NB4 (cell line): ENCODE measurements around the gene UBXN6.

Experiments used
- DNase-seq: peaks from one replicate; pipeline ENCODE4 v3.0.0; 2010; ENCODE audit warnings: low read depth
- H3K4me3 ChIP-seq: one replicate; pipeline ENCODE4 v1.5.1; 2011; ENCODE audit warnings: mild to moderate bottlenecking, low read depth, low read length, moderate library complexity
- CTCF ChIP-seq: IDR thresholded peaks from one replicate; pipeline ENCODE4 v1.5.1; 2012; ENCODE audit warnings: low read depth, low read length
- MAX ChIP-seq: IDR thresholded peaks from 2 replicates; pipeline ENCODE4 v1.6.1; 2011; ENCODE audit warnings: low read depth, low read length
- MYC ChIP-seq: IDR thresholded peaks from 2 replicates; pipeline ENCODE4 v1.6.1; 2011; ENCODE audit warnings: low read depth, low read length
- POLR2A ChIP-seq: IDR thresholded peaks from 2 replicates; pipeline ENCODE4 v1.6.1; 2011; ENCODE audit warnings: mild to moderate bottlenecking; ENCODE audit not compliant: insufficient read length; ENCODE audit errors: extremely low read depth

Gene UBXN6

GRCh38 chr19:4504297-4504701, 46.7 kb upstream of the UBXN6 start:
- TF ChIP-seq POLR2A (no peak), MAX (no peak), MYC (no peak), CTCF (no peak)
- no peak overlapping the region for H3K4me3 ChIP-seq
- DNase-seq = no peak

- no peak for TF ChIP-seq MYC
- no peak for TF ChIP-seq CTCF
- no peak for TF ChIP-seq MAX
- H3K4me3 ChIP-seq = no peak overlapping the region
- DNase-seq = no peak
Observed at GRCh38 chr19:4503825-4504170, 46.2 kb upstream of the UBXN6 start.

GRCh38 chr19:4503132-4503824, 45.7 kb upstream of the UBXN6 start:
- TF ChIP-seq MAX (no peak), POLR2A (no peak)
- H3K4me3 ChIP-seq = no peak overlapping the region
- no peak for DNase-seq

- no peak overlapping the region for H3K4me3 ChIP-seq
- TF ChIP-seq MAX (no peak), POLR2A (no peak)
- no peak for DNase-seq
Observed at GRCh38 chr19:4502282-4503131, 44.9 kb upstream of the UBXN6 start.

GRCh38 chr19:4501691-4502090, 44.1 kb upstream of the UBXN6 start:
- DNase-seq = no peak
- no peak for TF ChIP-seq POLR2A
- TF ChIP-seq CTCF = no peak
- no peak for TF ChIP-seq MAX
- TF ChIP-seq MYC = no peak
- H3K4me3 ChIP-seq = no peak overlapping the region

GRCh38 chr19:4500841-4501591, 43.4 kb upstream of the UBXN6 start:
- TF ChIP-seq MYC (no peak), MAX (no peak), CTCF (no peak), POLR2A (no peak)

More at GRCh38 chr19:4500841-4501591, 43.4 kb upstream of the UBXN6 start:
- DNase-seq = no peak
- H3K4me3 ChIP-seq = no peak overlapping the region
